Activated CD4-positive, alpha-beta T cell treated with anti-CD3 and anti-CD28 coated beads, Interleukin-2, amount 50 U/mL, for 16 hours (primary cell): ENCODE data around the gene CSTF1.
A peak's percentile ranks its signal among the peaks of the same experiment; 100 is the strongest.

Experiments
- DNase-seq: peaks from one replicate; pipeline ENCODE4 v3.0.0-alpha.2; 2020

Gene CSTF1

GRCh38 chr20:56430957-56431356, 38.5 kb downstream of the CSTF1 start:
- no peak for DNase-seq

- no peak for DNase-seq
Observed at GRCh38 chr20:56431471-56431870, 39.0 kb downstream of the CSTF1 start.

DNA sequence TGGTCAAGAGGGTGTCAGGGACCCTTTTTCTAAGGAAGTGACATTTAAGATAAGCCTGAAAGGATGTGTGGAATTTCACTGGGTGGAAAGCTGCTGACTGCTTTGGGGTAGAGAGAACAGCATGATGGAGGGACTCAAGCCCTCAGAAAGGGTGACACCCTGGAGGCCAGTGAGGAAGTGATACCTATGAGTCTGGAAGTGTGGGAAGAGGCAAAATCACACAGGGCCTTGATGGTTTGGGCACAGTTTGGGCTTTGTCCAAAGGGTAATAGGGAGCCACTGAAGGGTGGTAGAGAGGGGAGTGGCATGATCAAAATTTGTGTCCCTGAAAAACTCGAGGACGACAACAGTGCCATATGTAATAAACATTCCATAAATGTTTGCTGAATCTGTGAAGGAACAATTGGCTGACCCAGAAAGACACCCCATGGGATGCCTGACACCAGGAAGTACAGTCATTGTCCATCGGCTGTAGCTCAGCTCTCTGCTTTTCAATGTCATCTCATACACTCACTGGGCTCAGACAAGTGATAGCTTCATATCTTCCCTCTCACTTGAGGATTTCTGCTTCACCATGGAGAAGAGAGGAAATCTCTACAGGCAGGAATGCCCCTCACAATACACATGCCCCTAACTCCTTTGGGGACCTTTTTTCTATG, 40.9 kb downstream of the CSTF1 start:
- DNase-seq = no peak

DNA sequence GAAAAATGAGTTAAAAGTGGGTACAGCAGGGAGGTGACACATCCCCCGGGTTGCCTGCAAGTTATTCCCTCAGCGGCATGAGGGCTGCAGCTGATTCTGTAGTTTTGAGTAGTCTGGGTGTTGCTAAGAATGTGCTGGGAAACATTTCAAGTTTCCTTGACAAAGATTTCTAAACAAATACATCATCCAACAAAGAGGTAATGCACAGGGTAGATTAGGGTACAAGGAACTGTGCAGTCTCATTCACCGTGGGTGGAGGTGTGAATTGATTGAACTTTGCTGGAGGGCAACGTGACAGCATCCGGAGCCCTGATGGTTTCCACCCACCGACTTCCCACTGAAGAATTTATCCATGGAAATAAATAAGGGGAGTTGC, 41.4 kb downstream of the CSTF1 start:
- DNase-seq = no peak

- no peak for DNase-seq
Observed at GRCh38 chr20:56437196-56437960, 44.9 kb downstream of the CSTF1 start.

DNA sequence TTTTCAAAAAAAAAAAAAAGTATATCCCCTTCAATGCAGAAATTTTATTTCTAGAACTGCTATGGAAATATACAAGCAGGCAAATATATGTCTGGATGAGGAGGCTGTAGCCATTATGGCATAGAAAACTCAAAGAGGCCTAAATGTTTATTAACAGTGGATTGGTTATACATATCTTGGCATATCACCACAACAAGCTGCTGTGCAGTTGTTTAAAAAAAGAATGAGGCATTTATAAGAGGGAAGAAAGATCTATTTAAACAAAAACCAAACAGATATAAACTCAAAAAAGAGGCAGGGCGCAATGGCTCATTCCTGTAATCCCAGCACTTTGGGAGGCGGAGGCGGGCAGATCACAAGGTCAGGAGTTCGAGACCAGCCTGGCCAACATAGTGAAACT, 45.8 kb downstream of the CSTF1 start:
- DNase-seq = no peak

DNA sequence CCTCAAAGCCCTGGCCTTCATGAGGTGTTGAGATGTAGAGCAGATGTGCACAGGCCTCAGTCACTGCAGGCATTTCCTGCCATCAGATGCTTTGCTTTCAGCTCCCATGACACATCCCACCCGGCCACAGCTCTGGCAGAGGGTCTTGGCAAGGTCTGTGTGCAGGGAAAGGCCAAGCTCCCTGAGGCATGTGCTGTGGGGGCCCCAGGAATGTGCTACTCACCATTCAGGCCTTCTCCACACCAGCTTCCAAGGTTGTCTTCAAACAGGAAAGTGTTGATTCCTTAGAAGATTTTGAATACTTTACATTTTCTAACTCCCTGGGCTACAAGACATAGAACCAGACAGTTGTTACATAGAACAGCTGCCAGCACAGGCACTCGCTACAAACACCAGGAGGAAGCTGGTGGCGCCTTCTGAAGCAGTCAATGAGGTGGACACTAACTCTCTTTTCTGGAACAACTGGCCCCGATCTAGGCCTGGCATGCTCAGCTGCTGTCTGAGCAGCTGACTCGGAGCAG, 47.4 kb downstream of the CSTF1 start:
- DNase-seq = no peak

- DNase-seq = peak; percentile 63
Observed at GRCh38 chr20:56440346-56441007, 48.0 kb downstream of the CSTF1 start.

- no peak for DNase-seq
Observed at GRCh38 chr20:56442389-56443365, 50.2 kb downstream of the CSTF1 start.

- DNase-seq = no peak
Observed at GRCh38 chr20:56443654-56444540, 51.5 kb downstream of the CSTF1 start.

GRCh38 chr20:56445130-56445529, 52.7 kb downstream of the CSTF1 start:
- no peak for DNase-seq

GRCh38 chr20:56445540-56445939, 53.1 kb downstream of the CSTF1 start:
- DNase-seq = no peak

- no peak for DNase-seq
Observed at GRCh38 chr20:56447227-56447626, 54.8 kb downstream of the CSTF1 start.

DNA sequence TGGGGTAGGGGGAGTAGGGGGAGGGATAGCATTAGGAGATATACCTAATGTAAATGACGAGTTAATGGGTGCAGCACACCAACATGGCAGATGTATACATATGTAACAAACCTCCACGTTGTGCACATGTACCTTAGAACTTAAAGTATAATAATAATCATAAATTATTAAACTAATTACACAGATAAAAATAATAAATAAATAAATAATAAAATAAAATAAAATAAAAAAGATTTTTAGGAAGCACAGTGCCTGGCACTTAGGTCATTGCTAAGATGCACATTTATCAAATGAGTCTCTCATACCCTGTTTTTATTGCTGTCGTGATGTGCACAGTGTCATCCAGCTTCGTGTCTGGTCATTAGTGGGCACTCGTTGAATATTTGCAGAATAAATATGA, 57.0 kb downstream of the CSTF1 start:
- no peak for DNase-seq

DNA sequence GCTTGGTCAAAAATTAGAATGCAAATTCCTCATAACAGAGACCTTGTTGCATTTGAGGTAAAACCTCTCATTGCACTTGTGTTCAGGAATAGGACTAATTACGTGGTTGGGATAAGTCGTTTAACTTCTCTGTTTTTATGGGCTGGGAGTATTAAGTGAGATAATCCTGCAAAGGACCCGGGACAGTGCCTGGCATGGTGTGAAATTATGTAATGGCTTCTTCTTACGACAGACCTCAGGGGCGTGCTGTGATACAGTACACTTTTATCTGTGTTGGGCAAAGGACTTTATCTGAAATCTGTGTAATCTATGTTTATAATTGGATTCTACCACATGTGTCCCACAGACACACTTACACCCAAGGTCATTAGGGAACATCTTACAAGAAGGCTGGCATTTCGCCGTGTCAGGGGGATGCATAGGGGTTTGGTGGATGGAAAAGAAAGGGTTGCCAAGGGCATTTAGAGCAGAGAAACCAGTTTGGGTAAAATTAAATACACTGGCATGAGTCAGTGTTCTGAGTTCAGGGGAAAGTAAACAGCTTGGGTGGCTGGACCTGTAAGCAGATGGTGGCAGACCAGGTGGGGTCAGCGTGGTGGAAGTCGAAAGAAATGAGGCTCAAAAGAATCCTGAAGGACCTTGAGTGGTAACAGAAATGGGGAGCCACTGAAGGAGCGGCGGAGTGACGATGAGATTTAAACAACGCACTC, 58.8 kb downstream of the CSTF1 start:
- DNase-seq = no peak

GRCh38 chr20:56453352-56453751, 60.9 kb downstream of the CSTF1 start:
- DNase-seq = no peak

- DNase-seq = peak; percentile 67
Observed at GRCh38 chr20:56454754-56455153, 62.3 kb downstream of the CSTF1 start.
